Liver (tissue), 3 donors: ENCODE measurements around the gene TANC1.

ENCODE experiments used
- ATF3 ChIP-seq: IDR thresholded peaks from 2 replicates; pipeline ENCODE4 v1.6.1; 2016; ENCODE audit warnings: antibody characterized with exemption
- CTCF ChIP-seq: fragments of 150-350 bp; IDR thresholded peaks from 2 replicates; pipeline ENCODE4 v1.5.1; 2017; ENCODE audit warnings: improper control_type of control experiment, low read depth, low read length; ENCODE audit not compliant: missing input control
- EGR1 ChIP-seq, 2 donors: IDR thresholded peaks; 2 replicates each; pipeline ENCODE4 v1.6.1; 2016 to 2018; ENCODE audit warnings: antibody characterized with exemption in 2 of 2, low read depth in 2 of 2
- FOXA2 ChIP-seq: IDR thresholded peaks from 2 replicates; pipeline ENCODE4 v1.6.1; 2016; ENCODE audit warnings: antibody characterized with exemption
- HNF4G ChIP-seq: IDR thresholded peaks from 2 replicates; pipeline ENCODE4 v1.6.1; 2016; ENCODE audit warnings: antibody characterized with exemption
- JUND ChIP-seq, 2 donors: IDR thresholded peaks; 2 replicates each; pipeline ENCODE4 v1.6.1; 2016; ENCODE audit warnings: antibody characterized with exemption in 2 of 2
- MAX ChIP-seq: IDR thresholded peaks from 2 replicates; pipeline ENCODE4 v1.6.1; 2016; ENCODE audit warnings: antibody characterized with exemption
- RAD21 ChIP-seq, 2 donors: IDR thresholded peaks; 2 replicates each; pipeline ENCODE4 v1.6.1; 2016; ENCODE audit warnings: antibody characterized with exemption in 2 of 2, mild to moderate bottlenecking in 2 of 2
- REST ChIP-seq: IDR thresholded peaks from 2 replicates; pipeline ENCODE4 v1.6.1; 2016; ENCODE audit warnings: antibody characterized with exemption, mild to moderate bottlenecking
- SP1 ChIP-seq: IDR thresholded peaks from 2 replicates; pipeline ENCODE4 v1.6.1; 2018; ENCODE audit warnings: antibody characterized with exemption, mild to moderate bottlenecking
- TAF1 ChIP-seq: conservative IDR thresholded peaks from 2 replicates; pipeline ENCODE4 v1.6.1; 2016; ENCODE audit warnings: antibody characterized with exemption, mild to moderate bottlenecking
- YY1 ChIP-seq: IDR thresholded peaks from 2 replicates; pipeline ENCODE4 v1.6.1; 2016; ENCODE audit warnings: antibody characterized with exemption, mild to moderate bottlenecking
- ZBTB33 ChIP-seq: IDR thresholded peaks from 2 replicates; pipeline ENCODE4 v1.6.1; 2016; ENCODE audit warnings: antibody characterized with exemption
- donor health status: healthy.
- donor health status: healthy.

- TF ChIP-seq ZBTB33 (no peak), CTCF (no peak), RAD21 (IDR thresholded peaks at IDR 0.05) (no peak), TAF1 (no peak), ATF3 (no peak), SP1 (no peak), REST (no peak), MAX (no peak), JUND (IDR thresholded peaks at IDR 0.05) (no peak), YY1 (no peak), FOXA2 (no peak), HNF4G (no peak), EGR1 (IDR thresholded peaks at IDR 0.05; ENCODE audit: low read depth in 2 of 2) (no peak)
Observed at GRCh38 chr2:159009940-159010339, 41.5 kb downstream of the TANC1 start.
